Type B pancreatic cell (in vitro differentiated cells): ENCODE data around the gene DRGX. TPM values are rescaled to one million over a fixed set of nuclear protein-coding genes. Genes with fewer than 3 reads are reported as not detected.

Experiments used
- DNase-seq: peaks from one replicate; pipeline ENCODE4 v3.0.0; 2021; ENCODE audit warnings: mixed read lengths; ENCODE audit not compliant: unreplicated experiment; ENCODE audit errors: extremely low spot score
- H3K27ac Mint-ChIP-seq: 2 replicates; pipeline ENCODE4 v1.8.0; 2021; ENCODE audit warnings: mild to moderate bottlenecking, mixed read lengths
- H3K27me3 Mint-ChIP-seq: 2 replicates; pipeline ENCODE4 v1.8.0; 2021; ENCODE audit warnings: mixed read lengths
- H3K36me3 Mint-ChIP-seq: 2 replicates; pipeline ENCODE4 v1.8.0; 2021; ENCODE audit warnings: mixed read lengths
- H3K4me1 Mint-ChIP-seq: one replicate; pipeline ENCODE4 v1.8.0; 2021; ENCODE audit warnings: mixed read lengths; ENCODE audit not compliant: unreplicated experiment
- H3K4me3 Mint-ChIP-seq: 2 replicates; pipeline ENCODE4 v1.8.0; 2021; ENCODE audit warnings: mild to moderate bottlenecking, mixed read lengths
- H3K9me3 Mint-ChIP-seq: 2 replicates; pipeline ENCODE4 v1.8.0; 2021; ENCODE audit warnings: mixed read lengths
- total RNA-seq: library from RNA; stranded (reverse); gene quantifications from 2 replicates; pipeline ENCODE4 v1.2.1, GENCODE V29; 2021; ENCODE audit warnings: low replicate concordance
- TF ChIP-seq, protein P1 (sequence below): fragments of 200-600 bp; sonication (generic); conservative IDR thresholded peaks from 2 replicates; pipeline ENCODE4 v1.5.0; 2021; ENCODE audit warnings: antibody characterized with exemption, mild to moderate bottlenecking

Gene DRGX
- total RNA-seq, 1 donor from 2014 or later, result 0.22 TPM

DNA sequence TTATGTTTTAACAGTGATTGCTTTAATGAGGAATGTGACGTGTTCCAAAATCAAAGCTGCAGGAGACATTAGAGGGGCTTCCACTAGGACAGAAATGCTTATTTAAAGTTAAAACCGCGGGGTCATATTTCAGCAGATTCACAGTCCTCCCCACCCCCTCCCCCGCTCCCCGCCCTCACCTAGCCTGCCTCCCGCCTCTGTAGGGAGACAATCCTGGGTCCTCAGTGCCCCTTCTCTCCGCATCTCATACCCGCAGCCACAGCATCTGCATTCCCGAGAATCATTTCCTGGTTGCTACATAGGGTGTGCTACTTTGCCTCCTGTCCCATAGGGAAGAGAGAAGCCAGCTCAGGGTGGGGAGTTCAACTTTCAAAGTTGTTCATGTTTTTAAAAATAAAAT lies 3.1 kb upstream of the DRGX start:
- H3K27ac Mint-ChIP-seq, result no peak overlapping the region
- H3K9me3 Mint-ChIP-seq, result no peaks in the 10 kb centered on the region
- H3K36me3 Mint-ChIP-seq, result no peaks in the 10 kb centered on the region
- peaks cover 94% of the 10 kb centered on the region for H3K27me3 Mint-ChIP-seq
- H3K4me1 Mint-ChIP-seq, result no peaks in the 10 kb centered on the region
- H3K4me3 Mint-ChIP-seq, result no peak overlapping the region
- DNase-seq, result no peak
- TF ChIP-seq, protein P1, sequence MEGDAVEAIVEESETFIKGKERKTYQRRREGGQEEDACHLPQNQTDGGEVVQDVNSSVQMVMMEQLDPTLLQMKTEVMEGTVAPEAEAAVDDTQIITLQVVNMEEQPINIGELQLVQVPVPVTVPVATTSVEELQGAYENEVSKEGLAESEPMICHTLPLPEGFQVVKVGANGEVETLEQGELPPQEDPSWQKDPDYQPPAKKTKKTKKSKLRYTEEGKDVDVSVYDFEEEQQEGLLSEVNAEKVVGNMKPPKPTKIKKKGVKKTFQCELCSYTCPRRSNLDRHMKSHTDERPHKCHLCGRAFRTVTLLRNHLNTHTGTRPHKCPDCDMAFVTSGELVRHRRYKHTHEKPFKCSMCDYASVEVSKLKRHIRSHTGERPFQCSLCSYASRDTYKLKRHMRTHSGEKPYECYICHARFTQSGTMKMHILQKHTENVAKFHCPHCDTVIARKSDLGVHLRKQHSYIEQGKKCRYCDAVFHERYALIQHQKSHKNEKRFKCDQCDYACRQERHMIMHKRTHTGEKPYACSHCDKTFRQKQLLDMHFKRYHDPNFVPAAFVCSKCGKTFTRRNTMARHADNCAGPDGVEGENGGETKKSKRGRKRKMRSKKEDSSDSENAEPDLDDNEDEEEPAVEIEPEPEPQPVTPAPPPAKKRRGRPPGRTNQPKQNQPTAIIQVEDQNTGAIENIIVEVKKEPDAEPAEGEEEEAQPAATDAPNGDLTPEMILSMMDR, result no peak

DNA sequence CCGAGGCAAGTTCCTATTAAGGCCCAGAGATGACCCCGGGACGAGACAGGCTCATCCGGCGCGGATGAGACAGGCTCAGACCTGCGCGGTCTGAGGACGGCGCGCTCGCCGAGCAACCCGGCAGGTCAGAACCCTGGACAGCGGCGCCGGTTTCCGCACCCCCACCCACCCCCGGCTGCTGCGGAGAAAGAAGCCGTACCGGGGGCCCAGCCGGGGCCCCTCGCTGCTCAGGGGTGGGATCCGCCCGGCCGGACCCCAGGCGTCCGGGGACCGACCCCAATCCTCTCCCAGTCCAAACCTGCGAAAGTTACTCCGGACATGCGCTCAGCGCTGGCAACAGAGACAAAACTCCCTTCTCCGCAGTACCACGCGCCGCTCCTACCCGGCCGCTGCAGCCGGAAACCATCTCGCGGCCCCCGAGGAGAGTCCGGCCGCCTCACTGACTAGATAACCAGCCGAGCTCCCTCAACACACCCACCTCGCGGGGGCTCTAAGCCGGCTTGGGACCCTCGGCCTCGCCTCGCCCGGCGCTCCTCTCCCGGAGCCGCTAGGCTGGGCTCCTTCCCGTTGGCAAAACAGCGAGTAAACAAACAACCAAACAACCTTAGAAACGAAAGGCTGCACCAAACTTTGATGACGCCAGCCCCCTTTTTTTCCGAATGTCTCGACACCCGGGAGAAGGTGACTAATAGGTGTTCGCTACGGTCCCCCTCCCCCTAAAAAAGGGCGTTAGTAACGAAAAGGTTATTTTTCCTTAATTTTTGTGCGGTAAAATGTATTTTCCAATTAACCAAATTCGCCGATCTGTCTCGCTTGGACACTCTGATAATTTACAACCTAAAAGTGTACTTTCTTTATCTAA lies 2.3 kb upstream of the DRGX start:
- H3K36me3 Mint-ChIP-seq, result no peaks in the 10 kb centered on the region
- H3K9me3 Mint-ChIP-seq, result no peaks in the 10 kb centered on the region
- peaks cover 95% of the 10 kb centered on the region for H3K27me3 Mint-ChIP-seq
- H3K4me3 Mint-ChIP-seq, result peak overlapping the region; percentile 74
- no peaks in the 10 kb centered on the region for H3K4me1 Mint-ChIP-seq
- no peak overlapping the region for H3K27ac Mint-ChIP-seq
- peak; percentile 77 for DNase-seq
- TF ChIP-seq, protein P1, result no peak

DNA sequence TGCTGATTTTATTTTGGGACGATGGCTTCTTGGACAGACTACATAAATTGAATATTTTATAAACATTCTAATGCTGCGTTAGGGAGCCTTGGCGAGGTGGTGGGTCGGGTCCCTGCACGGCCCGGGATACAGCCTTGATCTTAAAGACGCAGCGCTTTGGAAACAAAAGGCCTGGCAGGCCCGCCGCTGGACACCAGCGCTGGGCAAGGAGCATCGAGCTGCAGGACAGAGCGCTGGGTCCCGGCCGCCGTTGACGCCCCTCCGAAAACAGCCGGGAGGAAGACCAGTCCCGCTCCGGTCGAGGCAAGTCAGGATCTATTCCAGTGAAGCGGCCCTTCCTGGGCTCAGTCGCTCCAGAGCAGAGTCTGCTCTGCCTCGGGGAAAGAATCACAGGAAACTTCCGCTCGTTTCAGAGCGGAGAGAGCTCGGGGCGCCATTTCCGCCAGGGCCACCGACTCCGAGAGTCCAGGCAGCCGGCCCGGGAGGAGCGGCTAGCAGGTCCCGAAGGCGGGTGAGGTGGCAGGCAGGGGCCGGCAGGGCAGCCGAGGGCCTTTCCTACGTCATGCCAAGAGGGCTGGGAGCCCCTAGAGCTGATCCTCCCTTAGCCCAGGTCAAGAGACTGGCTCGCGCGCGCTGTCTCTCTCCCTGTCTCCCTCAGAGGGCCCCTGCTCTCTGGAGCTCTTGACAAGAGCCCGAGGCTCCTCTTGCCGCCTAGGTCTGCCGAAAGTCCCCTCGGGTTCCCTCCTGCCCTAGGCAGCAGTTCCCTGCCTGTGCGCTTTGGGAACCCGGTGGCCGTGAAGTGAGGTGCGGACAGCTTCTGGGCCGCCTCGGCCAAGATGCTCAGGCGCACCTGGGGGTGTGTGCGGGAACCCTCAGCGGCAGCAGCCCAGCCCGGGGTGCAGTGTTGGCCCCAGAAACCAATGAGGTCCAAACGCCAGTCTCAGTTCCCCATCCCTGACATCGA lies 1.4 kb upstream of the DRGX start:
- DNase-seq, result peak; percentile 66
- Mint-ChIP-seq H3K4me3 (peak overlapping the region; percentile 55), H3K36me3 (no peaks in the 10 kb centered on the region), H3K4me1 (no peaks in the 10 kb centered on the region), H3K27ac (no peak overlapping the region), H3K9me3 (no peaks in the 10 kb centered on the region), H3K27me3 (peaks cover 95% of the 10 kb centered on the region)
- TF ChIP-seq, protein P1, result no peak

DNA sequence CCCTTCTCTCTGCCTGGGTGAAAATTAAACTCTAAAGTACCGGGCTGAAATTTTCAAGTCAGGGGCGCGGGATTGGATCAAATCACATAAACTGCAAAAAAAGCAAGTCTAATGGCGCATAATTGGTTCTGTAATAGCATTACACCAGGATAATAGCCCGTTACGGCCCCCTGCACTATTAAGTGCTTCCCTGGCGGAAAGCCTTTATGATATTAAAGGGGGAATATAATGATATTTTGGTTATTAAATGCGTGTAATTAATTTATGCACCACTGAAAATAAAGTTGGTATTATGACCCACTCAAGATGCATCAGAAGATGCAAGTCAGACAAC lies 744 bp upstream of the DRGX start:
- no peak for DNase-seq
- TF ChIP-seq, protein P1, result no peak
- Mint-ChIP-seq H3K4me1 (no peaks in the 10 kb centered on the region), H3K9me3 (no peaks in the 10 kb centered on the region), H3K27ac (no peak overlapping the region), H3K36me3 (no peaks in the 10 kb centered on the region), H3K27me3 (peaks cover 95% of the 10 kb centered on the region), H3K4me3 (peak overlapping the region; percentile 65)

DNA sequence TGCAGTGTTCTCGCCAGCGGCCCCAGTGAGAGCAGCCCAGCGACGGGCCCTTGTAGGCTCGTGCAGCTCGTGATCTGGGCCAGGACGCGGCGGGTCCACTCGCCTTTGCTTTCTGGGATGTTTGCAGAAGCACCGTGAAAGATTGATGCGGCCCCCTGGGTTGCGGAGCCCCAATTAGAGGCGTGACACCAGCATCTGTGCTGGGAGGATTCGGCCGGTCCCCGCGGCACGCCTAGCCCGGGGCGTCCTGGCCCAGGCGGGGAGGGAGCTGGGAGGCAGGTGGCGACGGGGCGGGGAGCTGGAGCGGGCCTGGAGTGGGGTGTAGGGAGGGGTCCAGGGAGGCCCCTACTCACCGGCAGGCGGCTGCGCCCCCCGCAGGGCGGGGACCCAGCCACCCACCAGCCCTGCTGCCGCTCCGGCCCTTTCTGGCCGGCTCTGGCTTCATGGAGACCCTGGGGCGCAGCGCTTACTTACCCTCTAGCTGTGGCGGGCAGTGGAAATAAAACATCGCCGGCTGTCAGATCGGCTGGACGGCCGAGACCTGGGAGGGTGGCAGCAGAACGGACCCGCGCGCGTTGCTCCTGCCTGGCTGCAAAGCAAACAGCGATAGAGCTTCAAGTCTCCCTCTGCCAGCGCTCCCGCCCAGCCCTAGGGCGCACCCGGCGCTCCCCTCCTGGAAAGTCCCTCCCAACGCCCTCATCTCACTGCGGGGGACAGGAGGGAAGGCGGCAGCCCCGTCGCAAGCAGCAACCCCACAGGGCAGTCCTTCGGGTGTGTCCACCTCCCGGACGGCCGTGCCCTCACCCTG lies 752 bp downstream of the DRGX start:
- peaks cover 96% of the 10 kb centered on the region for H3K27me3 Mint-ChIP-seq
- H3K9me3 Mint-ChIP-seq, result no peaks in the 10 kb centered on the region
- H3K4me3 Mint-ChIP-seq, result peak overlapping the region; percentile 66
- H3K36me3 Mint-ChIP-seq, result no peaks in the 10 kb centered on the region
- H3K4me1 Mint-ChIP-seq, result no peaks in the 10 kb centered on the region
- H3K27ac Mint-ChIP-seq, result no peak overlapping the region
- DNase-seq, result no peak
- TF ChIP-seq, protein P1, result no peak
